Adrenal gland (tissue), 5 donors: ENCODE results near the gene TDRD7.

Source experiments
- POLR2A ChIP-seq, 2 donors: fragments of 450-650 bp; IDR thresholded peaks; one replicate each; pipeline ENCODE4 v1.6.1; 2017; ENCODE audit warnings: antibody characterized with exemption in 2 of 2, mild to moderate bottlenecking in 2 of 2, moderate library complexity in 1 of 2
- TF ChIP-seq, protein P1 (sequence below), 6 experiments: fragments of 450-650 bp in 4 of 6; fragments of 200-600 bp in 2 of 6; sonication (generic) in 1 of 6; IDR thresholded peaks; 1 replicate in 5 of 6; 2 replicates in 1 of 6; pipeline versions ENCODE4 v1.5.1 to v1.8.0; 2016 to 2021; ENCODE audit warnings: antibody characterized with exemption in 6 of 6, mild to moderate bottlenecking in 2 of 6, moderate library complexity in 1 of 6
- donor health status: DM: no; HTN: no; CAD: no.

DNA sequence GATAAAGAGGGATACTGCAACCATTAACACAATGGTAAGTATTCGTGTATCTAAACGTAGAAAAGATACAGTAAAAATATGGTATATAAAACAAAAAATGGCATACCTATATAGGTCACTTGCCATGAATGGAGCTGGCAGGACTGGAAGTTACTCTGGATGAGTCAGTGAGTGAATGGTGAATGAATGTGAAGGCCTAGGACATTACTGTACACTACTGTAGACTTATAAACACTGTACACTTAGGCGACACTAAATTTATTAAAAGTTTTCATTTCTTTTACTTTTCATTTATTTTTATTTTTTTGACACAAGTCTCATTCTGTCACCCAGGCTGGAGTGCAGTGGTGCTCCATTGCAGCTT lies 14.1 kb downstream of the TDRD7 start:
- TF ChIP-seq, protein P1, sequence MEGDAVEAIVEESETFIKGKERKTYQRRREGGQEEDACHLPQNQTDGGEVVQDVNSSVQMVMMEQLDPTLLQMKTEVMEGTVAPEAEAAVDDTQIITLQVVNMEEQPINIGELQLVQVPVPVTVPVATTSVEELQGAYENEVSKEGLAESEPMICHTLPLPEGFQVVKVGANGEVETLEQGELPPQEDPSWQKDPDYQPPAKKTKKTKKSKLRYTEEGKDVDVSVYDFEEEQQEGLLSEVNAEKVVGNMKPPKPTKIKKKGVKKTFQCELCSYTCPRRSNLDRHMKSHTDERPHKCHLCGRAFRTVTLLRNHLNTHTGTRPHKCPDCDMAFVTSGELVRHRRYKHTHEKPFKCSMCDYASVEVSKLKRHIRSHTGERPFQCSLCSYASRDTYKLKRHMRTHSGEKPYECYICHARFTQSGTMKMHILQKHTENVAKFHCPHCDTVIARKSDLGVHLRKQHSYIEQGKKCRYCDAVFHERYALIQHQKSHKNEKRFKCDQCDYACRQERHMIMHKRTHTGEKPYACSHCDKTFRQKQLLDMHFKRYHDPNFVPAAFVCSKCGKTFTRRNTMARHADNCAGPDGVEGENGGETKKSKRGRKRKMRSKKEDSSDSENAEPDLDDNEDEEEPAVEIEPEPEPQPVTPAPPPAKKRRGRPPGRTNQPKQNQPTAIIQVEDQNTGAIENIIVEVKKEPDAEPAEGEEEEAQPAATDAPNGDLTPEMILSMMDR (IDR thresholded peaks at IDR 0.05): no peak
- TF ChIP-seq POLR2A (IDR thresholded peaks at IDR 0.05): no peak
